GM23338 (cell line): ENCODE results near the gene PTPA. TPM values are rescaled to one million over a fixed set of nuclear protein-coding genes. Genes with fewer than 3 reads are reported as not detected.
"Not testable (repeated sequence)": the region's sequence is repeated elsewhere in the genome, so short reads cannot be mapped to it uniquely, and the experiment has no call there.

Source experiments
- ATAC-seq: fragments of 200-7000 bp; cut with Tn5 transposase; 3 replicates; pipeline ENCODE4 v1.9.1; 2020
- DNase-seq: peaks from one replicate; pipeline ENCODE4 v3.0.0-alpha.2; 2015; ENCODE audit warnings: low spot score
- H2AFZ ChIP-seq: fragments of 200-600 bp; sonication (generic); 2 replicates; pipeline ENCODE4 v1.8.0; 2016; ENCODE audit warnings: antibody characterized with exemption, mild to moderate bottlenecking, moderate library complexity
- H3F3A ChIP-seq: fragments of 200-600 bp; sonication (generic); replicated peaks from 2 replicates; pipeline ENCODE4 v1.8.0; 2017; ENCODE audit warnings: antibody characterized with exemption, mixed run types, low read depth
- H3K27ac ChIP-seq: fragments of 200-600 bp; sonication (generic); 2 replicates; pipeline ENCODE4 v1.6.1; 2016; ENCODE audit warnings: low read depth
- H3K27me3 ChIP-seq: fragments of 200-600 bp; sonication (generic); 2 replicates; pipeline ENCODE4 v1.8.0; 2016; ENCODE audit warnings: mild to moderate bottlenecking, mixed run types, moderate library complexity; ENCODE audit not compliant: insufficient read depth
- H3K36me3 ChIP-seq: fragments of 200-600 bp; sonication (generic); 2 replicates; pipeline ENCODE4 v1.8.0; 2016; ENCODE audit warnings: mild to moderate bottlenecking; ENCODE audit not compliant: insufficient read depth
- H3K4me1 ChIP-seq: fragments of 200-600 bp; sonication (generic); 2 replicates; pipeline ENCODE4 v1.8.0; 2016; ENCODE audit warnings: mild to moderate bottlenecking, moderate library complexity; ENCODE audit not compliant: insufficient read depth
- H3K4me2 ChIP-seq: fragments of 200-600 bp; sonication (generic); 2 replicates; pipeline ENCODE4 v1.7.1; 2017; ENCODE audit warnings: mixed run types
- H3K4me3 ChIP-seq: fragments of 200-600 bp; sonication (generic); 2 replicates; pipeline ENCODE4 v1.6.1; 2016; ENCODE audit warnings: mixed run types
- H3K79me2 ChIP-seq: fragments of 200-600 bp; sonication (generic); replicated peaks from 2 replicates; pipeline ENCODE4 v1.8.0; 2017; ENCODE audit warnings: mild to moderate bottlenecking; ENCODE audit not compliant: insufficient read depth
- H3K9me2 ChIP-seq: fragments of 200-600 bp; sonication (generic); 2 replicates; pipeline ENCODE4 v1.8.0; 2017; ENCODE audit not compliant: insufficient read depth
- H4K20me1 ChIP-seq: fragments of 200-600 bp; sonication (generic); replicated peaks from 2 replicates; pipeline ENCODE4 v1.8.0; 2017; ENCODE audit warnings: mild to moderate bottlenecking; ENCODE audit not compliant: insufficient read depth
- H3K27ac Mint-ChIP-seq: 2 replicates; pipeline ENCODE4 v1.8.0; 2020; ENCODE audit warnings: inconsistent platforms, mild to moderate bottlenecking, moderate library complexity, mixed read lengths
- H3K27me3 Mint-ChIP-seq: 3 replicates; pipeline ENCODE4 v1.8.0; 2022; ENCODE audit warnings: low read depth, mild to moderate bottlenecking, moderate library complexity, mixed read lengths, inconsistent platforms; ENCODE audit not compliant: insufficient read depth, poor library complexity
- H3K36me3 Mint-ChIP-seq: 3 replicates; pipeline ENCODE4 v1.8.0; 2021; ENCODE audit warnings: low read depth, mild to moderate bottlenecking, inconsistent platforms, moderate library complexity, mixed read lengths
- H3K4me1 Mint-ChIP-seq: 3 replicates; pipeline ENCODE4 v1.8.0; 2020; ENCODE audit warnings: mild to moderate bottlenecking, inconsistent platforms, mixed read lengths
- H3K4me3 Mint-ChIP-seq: 3 replicates; pipeline ENCODE4 v1.8.0; 2021; ENCODE audit warnings: moderate library complexity, mild to moderate bottlenecking, inconsistent platforms, mixed read lengths
- H3K9me3 Mint-ChIP-seq: 3 replicates; pipeline ENCODE4 v1.8.0; 2020; ENCODE audit warnings: moderate library complexity, mild to moderate bottlenecking, inconsistent platforms, mixed read lengths
- CREB1 ChIP-seq: fragments of 250-450 bp; sonication (Bioruptor Pico); IDR thresholded peaks from 2 replicates; pipeline ENCODE4 v1.5.0; 2020; ENCODE audit warnings: low read depth, mild to moderate bottlenecking, moderate library complexity
- EZH2 ChIP-seq: fragments of 200-600 bp; sonication (generic); IDR thresholded peaks from one replicate; pipeline ENCODE4 v1.8.0; 2017; ENCODE audit warnings: antibody characterized with exemption, mild to moderate bottlenecking, low read depth; ENCODE audit not compliant: unreplicated experiment
- EZH2phosphoT487 ChIP-seq: fragments of 200-600 bp; sonication (generic); IDR thresholded peaks from one replicate; pipeline ENCODE4 v1.8.1; 2018; ENCODE audit warnings: antibody characterized with exemption; ENCODE audit not compliant: unreplicated experiment
- JUNB ChIP-seq: IDR thresholded peaks from one replicate; pipeline ENCODE4 v1.6.1; 2016; ENCODE audit warnings: antibody characterized with exemption; ENCODE audit not compliant: unreplicated experiment
- NANOG ChIP-seq: IDR thresholded peaks from 2 replicates; pipeline ENCODE4 v1.6.1; 2016; ENCODE audit warnings: antibody characterized with exemption, borderline replicate concordance
- POLR2AphosphoS5 ChIP-seq: IDR thresholded peaks from 2 replicates; pipeline ENCODE4 v1.6.1; 2016; ENCODE audit warnings: antibody characterized with exemption, low read depth
- STAT1 ChIP-seq: IDR thresholded peaks from one replicate; pipeline ENCODE4 v1.6.1; 2016; ENCODE audit warnings: antibody characterized with exemption; ENCODE audit not compliant: unreplicated experiment
- ZNF114 ChIP-seq: fragments of 250-450 bp; sonication (Bioruptor Pico); IDR thresholded peaks from 2 replicates; pipeline ENCODE4 v1.5.0; 2020; ENCODE audit warnings: mild to moderate bottlenecking, moderate library complexity
- polyA plus RNA-seq: library from polyadenylated mRNA; unstranded; fragments of >200 nt; fragmentation: Nextera tagmentation; extraction: Ambion mirVana; gene quantifications from 2 replicates; pipeline ENCODE4 v1.2.1, GENCODE V29; 2016
- total RNA-seq: library from RNA; depleted of rRNA; stranded (reverse); fragments of >200 nt; shearing (Covaris generic); gene quantifications from 2 replicates; pipeline ENCODE4 v1.2.3, GENCODE V29; 2014
- TF ChIP-seq, protein P1 (sequence below): IDR thresholded peaks from 2 replicates; pipeline ENCODE4 v1.6.1; 2016; ENCODE audit warnings: antibody characterized with exemption
- TF ChIP-seq, protein P2 (sequence below), 2 experiments: fragments of 200-600 bp in 1 of 2; sonication (generic) in 1 of 2; conservative IDR thresholded peaks; 2 replicates each; pipeline versions ENCODE4 v1.5.1 to v1.6.1; 2016 to 2017; ENCODE audit warnings: antibody characterized with exemption in 2 of 2, low read depth in 2 of 2, mild to moderate bottlenecking in 2 of 2, moderate library complexity in 1 of 2
- TF ChIP-seq, protein P3 (sequence below): IDR thresholded peaks from one replicate; pipeline ENCODE4 v1.6.1; 2018; ENCODE audit warnings: antibody characterized with exemption; ENCODE audit not compliant: unreplicated experiment

Gene PTPA
- total and polyA plus RNA-seq, 2 experiments from 2014 or later, result 53.9 to 122 TPM

DNA sequence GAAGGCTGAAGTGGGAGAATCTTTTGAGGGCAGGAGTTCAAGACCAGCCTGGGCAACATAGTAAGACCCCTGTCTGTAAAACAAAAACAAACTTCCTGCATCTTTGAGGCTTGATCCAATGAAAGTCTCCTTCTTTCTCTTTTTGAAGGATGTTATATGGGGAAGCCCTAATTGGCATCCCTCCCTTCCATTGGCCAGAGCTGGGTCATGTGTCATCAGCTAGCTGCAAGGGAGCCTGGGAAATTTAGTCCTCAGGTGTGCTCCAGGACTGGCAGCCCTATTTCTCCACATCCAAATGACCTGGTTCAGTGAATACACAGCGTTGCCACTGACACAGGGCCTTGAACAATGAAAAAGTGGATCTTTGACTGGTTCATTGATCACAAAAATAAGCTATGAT lies 75.8 kb downstream of the PTPA start (continued):
- TF ChIP-seq, protein P1, sequence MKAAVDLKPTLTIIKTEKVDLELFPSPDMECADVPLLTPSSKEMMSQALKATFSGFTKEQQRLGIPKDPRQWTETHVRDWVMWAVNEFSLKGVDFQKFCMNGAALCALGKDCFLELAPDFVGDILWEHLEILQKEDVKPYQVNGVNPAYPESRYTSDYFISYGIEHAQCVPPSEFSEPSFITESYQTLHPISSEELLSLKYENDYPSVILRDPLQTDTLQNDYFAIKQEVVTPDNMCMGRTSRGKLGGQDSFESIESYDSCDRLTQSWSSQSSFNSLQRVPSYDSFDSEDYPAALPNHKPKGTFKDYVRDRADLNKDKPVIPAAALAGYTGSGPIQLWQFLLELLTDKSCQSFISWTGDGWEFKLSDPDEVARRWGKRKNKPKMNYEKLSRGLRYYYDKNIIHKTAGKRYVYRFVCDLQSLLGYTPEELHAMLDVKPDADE, result no peak
- TF ChIP-seq EZH2phosphoT487 (no peak), ZNF114 (CRISPR knock-in tag) (no peak), POLR2AphosphoS5 (no peak), JUNB (no peak), EZH2 (no peak), CREB1 (CRISPR knock-in tag) (no peak)
- TF ChIP-seq, protein P2, sequence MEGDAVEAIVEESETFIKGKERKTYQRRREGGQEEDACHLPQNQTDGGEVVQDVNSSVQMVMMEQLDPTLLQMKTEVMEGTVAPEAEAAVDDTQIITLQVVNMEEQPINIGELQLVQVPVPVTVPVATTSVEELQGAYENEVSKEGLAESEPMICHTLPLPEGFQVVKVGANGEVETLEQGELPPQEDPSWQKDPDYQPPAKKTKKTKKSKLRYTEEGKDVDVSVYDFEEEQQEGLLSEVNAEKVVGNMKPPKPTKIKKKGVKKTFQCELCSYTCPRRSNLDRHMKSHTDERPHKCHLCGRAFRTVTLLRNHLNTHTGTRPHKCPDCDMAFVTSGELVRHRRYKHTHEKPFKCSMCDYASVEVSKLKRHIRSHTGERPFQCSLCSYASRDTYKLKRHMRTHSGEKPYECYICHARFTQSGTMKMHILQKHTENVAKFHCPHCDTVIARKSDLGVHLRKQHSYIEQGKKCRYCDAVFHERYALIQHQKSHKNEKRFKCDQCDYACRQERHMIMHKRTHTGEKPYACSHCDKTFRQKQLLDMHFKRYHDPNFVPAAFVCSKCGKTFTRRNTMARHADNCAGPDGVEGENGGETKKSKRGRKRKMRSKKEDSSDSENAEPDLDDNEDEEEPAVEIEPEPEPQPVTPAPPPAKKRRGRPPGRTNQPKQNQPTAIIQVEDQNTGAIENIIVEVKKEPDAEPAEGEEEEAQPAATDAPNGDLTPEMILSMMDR (conservative IDR thresholded peaks at IDR 0.05; ENCODE audit: low read depth in 2 of 2), result no peak

DNA sequence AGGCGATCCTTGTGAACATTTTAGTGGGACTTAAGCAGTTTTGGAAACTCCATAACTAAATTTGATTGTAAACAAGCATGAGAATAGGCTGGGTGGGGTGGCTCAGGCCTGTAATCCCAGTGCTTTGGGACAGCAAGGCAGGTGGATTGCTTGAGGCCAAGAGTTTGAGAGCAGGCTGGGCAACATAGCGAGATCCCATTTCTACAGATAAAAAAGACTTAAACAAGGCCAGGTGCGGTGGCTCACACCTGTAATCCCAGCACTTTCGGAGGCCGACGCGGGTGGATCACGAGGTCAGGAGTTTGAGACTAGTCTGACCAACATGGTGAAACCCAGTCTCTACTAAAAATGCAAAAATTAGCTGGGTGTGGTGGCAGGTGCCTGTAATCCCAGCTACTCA lies 78.8 kb downstream of the PTPA start:
- H3F3A ChIP-seq, H3K27ac Mint-ChIP-seq, ATAC-seq, H3K4me1 Mint-ChIP-seq, H2AFZ ChIP-seq, H3K4me2 ChIP-seq, H4K20me1 ChIP-seq, H3K79me2 ChIP-seq, H3K4me1 ChIP-seq, H3K9me2 ChIP-seq, H3K4me3 Mint-ChIP-seq, H3K4me3 ChIP-seq, DNase-seq, H3K36me3 ChIP-seq, H3K27ac ChIP-seq, H3K36me3 Mint-ChIP-seq, H3K9me3 Mint-ChIP-seq: not testable (repeated sequence)
- peaks cover 15% of the 10 kb centered on the region for H3K27me3 ChIP-seq
- H3K27me3 Mint-ChIP-seq, result peaks cover 36% of the 10 kb centered on the region

DNA sequence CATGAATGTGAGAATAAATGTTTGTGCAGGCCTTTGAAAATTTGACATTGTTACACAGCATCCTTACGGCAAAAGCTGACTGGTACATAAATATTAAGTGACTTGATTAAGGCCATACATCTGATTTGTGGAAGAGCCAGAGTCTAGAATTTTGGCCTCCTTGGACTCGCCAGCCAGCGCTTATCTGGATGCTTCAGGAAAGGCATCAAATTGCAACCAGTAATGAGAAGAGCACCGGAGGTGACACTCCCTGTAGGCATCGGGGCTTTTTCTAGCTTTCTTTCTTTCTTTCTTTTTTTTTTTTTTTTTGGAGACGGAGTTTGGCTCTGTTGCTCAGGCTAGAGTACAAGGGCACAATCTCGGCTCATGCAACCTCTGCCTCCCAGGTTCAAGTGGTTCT lies 80.0 kb downstream of the PTPA start:
- no peak overlapping the region for H3K27ac Mint-ChIP-seq
- no peaks in the 10 kb centered on the region for H4K20me1 ChIP-seq
- H3K4me3 Mint-ChIP-seq, result no peak overlapping the region
- no peaks in the 10 kb centered on the region for H3K36me3 ChIP-seq
- H3F3A ChIP-seq, result no peaks in the 10 kb centered on the region
- H2AFZ ChIP-seq, result no peak overlapping the region
- H3K9me2 ChIP-seq, result no peaks in the 10 kb centered on the region
- peaks cover 30% of the 10 kb centered on the region for H3K27me3 Mint-ChIP-seq
- H3K27ac ChIP-seq, result no peak overlapping the region
- H3K27me3 ChIP-seq, result peaks cover 17% of the 10 kb centered on the region
- DNase-seq, result no peak
- H3K9me3 Mint-ChIP-seq, result peaks cover 8% of the 10 kb centered on the region; the same call in 2 of the 3 replicates
- no peak for ATAC-seq
- H3K4me2 ChIP-seq, result no peak overlapping the region
- no peaks in the 10 kb centered on the region for H3K79me2 ChIP-seq
- H3K4me1 ChIP-seq, result peaks cover 4% of the 10 kb centered on the region; the same call in 1 of the 2 replicates
- no peak overlapping the region for H3K4me3 ChIP-seq
- peaks cover 3% of the 10 kb centered on the region for H3K36me3 Mint-ChIP-seq
- peaks cover 9% of the 10 kb centered on the region for H3K4me1 Mint-ChIP-seq
- TF ChIP-seq STAT1, result no peak
- TF ChIP-seq, protein P1, result no peak
- no peak for TF ChIP-seq EZH2phosphoT487
- TF ChIP-seq, protein P3, sequence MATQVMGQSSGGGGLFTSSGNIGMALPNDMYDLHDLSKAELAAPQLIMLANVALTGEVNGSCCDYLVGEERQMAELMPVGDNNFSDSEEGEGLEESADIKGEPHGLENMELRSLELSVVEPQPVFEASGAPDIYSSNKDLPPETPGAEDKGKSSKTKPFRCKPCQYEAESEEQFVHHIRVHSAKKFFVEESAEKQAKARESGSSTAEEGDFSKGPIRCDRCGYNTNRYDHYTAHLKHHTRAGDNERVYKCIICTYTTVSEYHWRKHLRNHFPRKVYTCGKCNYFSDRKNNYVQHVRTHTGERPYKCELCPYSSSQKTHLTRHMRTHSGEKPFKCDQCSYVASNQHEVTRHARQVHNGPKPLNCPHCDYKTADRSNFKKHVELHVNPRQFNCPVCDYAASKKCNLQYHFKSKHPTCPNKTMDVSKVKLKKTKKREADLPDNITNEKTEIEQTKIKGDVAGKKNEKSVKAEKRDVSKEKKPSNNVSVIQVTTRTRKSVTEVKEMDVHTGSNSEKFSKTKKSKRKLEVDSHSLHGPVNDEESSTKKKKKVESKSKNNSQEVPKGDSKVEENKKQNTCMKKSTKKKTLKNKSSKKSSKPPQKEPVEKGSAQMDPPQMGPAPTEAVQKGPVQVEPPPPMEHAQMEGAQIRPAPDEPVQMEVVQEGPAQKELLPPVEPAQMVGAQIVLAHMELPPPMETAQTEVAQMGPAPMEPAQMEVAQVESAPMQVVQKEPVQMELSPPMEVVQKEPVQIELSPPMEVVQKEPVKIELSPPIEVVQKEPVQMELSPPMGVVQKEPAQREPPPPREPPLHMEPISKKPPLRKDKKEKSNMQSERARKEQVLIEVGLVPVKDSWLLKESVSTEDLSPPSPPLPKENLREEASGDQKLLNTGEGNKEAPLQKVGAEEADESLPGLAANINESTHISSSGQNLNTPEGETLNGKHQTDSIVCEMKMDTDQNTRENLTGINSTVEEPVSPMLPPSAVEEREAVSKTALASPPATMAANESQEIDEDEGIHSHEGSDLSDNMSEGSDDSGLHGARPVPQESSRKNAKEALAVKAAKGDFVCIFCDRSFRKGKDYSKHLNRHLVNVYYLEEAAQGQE, result no peak
- no peak for TF ChIP-seq EZH2
- no peak for TF ChIP-seq NANOG
